ENCODE measurements around the gene C2orf49.

DNA sequence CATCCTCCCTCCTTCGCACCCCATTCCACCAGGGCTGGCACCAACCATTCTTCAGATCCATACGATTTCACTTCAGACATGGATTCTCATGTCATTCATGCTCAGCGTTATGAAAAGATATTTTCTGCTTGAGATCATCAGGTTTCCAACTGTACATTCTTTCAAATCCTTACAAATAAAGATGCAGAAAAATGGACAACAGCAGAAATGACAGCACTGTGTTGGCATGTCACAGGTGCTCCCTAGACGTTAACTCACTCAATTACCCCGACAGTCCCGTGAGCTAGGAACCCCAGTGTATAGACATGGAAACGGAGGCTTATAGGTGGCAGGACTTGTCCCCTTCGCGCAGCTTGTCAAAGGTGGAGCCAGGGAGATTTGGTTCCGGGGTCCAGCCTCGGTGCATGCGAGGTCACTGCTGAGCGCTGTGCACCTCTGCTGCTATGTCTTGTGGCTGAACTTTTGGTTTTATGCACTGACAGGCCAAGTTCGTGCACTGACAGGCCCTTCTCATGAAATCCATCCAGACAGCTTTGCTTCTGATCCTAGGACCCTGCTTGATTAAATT lies 43.8 kb downstream of the C2orf49 start:
- TF ChIP-seq, protein P1, sequence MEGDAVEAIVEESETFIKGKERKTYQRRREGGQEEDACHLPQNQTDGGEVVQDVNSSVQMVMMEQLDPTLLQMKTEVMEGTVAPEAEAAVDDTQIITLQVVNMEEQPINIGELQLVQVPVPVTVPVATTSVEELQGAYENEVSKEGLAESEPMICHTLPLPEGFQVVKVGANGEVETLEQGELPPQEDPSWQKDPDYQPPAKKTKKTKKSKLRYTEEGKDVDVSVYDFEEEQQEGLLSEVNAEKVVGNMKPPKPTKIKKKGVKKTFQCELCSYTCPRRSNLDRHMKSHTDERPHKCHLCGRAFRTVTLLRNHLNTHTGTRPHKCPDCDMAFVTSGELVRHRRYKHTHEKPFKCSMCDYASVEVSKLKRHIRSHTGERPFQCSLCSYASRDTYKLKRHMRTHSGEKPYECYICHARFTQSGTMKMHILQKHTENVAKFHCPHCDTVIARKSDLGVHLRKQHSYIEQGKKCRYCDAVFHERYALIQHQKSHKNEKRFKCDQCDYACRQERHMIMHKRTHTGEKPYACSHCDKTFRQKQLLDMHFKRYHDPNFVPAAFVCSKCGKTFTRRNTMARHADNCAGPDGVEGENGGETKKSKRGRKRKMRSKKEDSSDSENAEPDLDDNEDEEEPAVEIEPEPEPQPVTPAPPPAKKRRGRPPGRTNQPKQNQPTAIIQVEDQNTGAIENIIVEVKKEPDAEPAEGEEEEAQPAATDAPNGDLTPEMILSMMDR (conservative IDR thresholded peaks at IDR 0.05 in 1 of 2, IDR thresholded peaks at IDR 0.05 in 1 of 2; ENCODE audit: extremely low read depth in 1 of 2, insufficient read depth in 1 of 2, low read depth in 1 of 2, low read length in 2 of 2): no peak
- no peak for TF ChIP-seq EZH2 (IDR thresholded peaks at IDR 0.05; ENCODE audit: borderline replicate concordance, low read length)
